C4-2B (cell line): ENCODE measurements around the gene UTP20.

ENCODE experiments used
- H3K27ac ChIP-seq: fragments of 450-650 bp; 2 replicates; pipeline ENCODE4 v1.5.1; 2017
- CTCF ChIP-seq: fragments of 450-650 bp; conservative IDR thresholded peaks from 2 replicates; pipeline ENCODE4 v1.5.1; 2017; ENCODE audit warnings: mild to moderate bottlenecking
- ZFX ChIP-seq: fragments of 450-650 bp; IDR thresholded peaks from 2 replicates; pipeline ENCODE4 v1.6.1; 2017

Gene UTP20

GRCh38 chr12:101280006-101280505 lies at the start of gene UTP20:
UTP20 (plus strand) TSS chr12:101280105; CDS start chr12:101280283, 178 bp downstream.
- TF ChIP-seq ZFX: no peak
- TF ChIP-seq CTCF: no peak
- H3K27ac ChIP-seq: peak within 1 kb of the TSS; percentile 67

GRCh38 chr12:101230547-101230946 lies 49.4 kb upstream of the UTP20 start:
- no peak for TF ChIP-seq ZFX
- TF ChIP-seq CTCF: no peak
- H3K27ac ChIP-seq: no peak overlapping the region

GRCh38 chr12:101231636-101232035 lies 48.3 kb upstream of the UTP20 start:
- H3K27ac ChIP-seq: no peak overlapping the region
- TF ChIP-seq ZFX (no peak), CTCF (no peak)

- H3K27ac ChIP-seq: no peak overlapping the region
- TF ChIP-seq ZFX (no peak), CTCF (no peak)
Observed at GRCh38 chr12:101235686-101236085, 44.2 kb upstream of the UTP20 start.

- no peak overlapping the region for H3K27ac ChIP-seq
- TF ChIP-seq CTCF (no peak), ZFX (no peak)
Observed at GRCh38 chr12:101238306-101238705, 41.6 kb upstream of the UTP20 start.

- H3K27ac ChIP-seq: no peak overlapping the region
- TF ChIP-seq CTCF (no peak), ZFX (no peak)
Observed at GRCh38 chr12:101238800-101239329, 41.0 kb upstream of the UTP20 start.

GRCh38 chr12:101243074-101243473 lies 36.8 kb upstream of the UTP20 start:
- TF ChIP-seq ZFX (no peak), CTCF (no peak)
- no peak overlapping the region for H3K27ac ChIP-seq
